Measurements from ENCODE around the gene LRRC4B.

LRRC4B gene

DNA sequence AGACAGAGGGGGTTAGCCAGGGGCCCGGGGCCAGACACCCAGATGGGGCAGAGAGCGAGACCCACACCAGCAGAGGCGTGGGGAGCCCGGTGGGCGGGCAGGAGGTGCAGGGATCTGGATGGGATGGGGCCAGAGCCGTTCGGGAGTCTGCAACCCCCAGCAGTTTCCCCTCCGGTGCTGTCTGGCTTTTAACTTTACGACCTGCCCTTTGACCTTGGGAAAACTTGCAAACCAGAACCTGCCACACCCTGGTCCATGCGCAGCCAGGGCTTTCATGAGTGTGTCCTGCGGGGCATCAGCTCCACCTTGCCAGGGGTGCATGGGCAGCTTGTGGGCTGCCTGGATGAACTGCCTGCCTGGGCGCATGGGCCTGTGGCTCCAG, 67.1 kb downstream of the LRRC4B start:
- no peak for DNase-seq

DNA sequence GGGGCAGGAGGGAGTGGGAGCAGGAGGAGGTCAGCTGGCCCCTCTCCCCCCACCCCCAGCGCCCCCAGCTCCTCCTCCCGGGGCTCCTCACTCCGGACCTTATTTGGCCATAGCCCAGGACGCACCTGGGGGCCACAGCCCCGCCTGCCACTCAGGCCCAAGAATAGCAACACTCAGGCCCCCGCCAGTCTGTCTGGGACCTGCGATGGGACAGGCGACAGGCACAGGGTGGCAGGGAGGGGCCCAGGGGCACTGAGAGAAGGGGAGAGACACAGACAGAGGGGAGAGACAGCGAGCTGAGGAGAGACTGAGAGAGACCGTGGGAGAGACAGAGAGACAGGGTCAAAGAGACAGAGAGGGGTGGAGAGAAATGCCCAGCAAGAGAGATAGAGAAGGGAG, 67.5 kb downstream of the LRRC4B start:
- no peak for DNase-seq

DNA sequence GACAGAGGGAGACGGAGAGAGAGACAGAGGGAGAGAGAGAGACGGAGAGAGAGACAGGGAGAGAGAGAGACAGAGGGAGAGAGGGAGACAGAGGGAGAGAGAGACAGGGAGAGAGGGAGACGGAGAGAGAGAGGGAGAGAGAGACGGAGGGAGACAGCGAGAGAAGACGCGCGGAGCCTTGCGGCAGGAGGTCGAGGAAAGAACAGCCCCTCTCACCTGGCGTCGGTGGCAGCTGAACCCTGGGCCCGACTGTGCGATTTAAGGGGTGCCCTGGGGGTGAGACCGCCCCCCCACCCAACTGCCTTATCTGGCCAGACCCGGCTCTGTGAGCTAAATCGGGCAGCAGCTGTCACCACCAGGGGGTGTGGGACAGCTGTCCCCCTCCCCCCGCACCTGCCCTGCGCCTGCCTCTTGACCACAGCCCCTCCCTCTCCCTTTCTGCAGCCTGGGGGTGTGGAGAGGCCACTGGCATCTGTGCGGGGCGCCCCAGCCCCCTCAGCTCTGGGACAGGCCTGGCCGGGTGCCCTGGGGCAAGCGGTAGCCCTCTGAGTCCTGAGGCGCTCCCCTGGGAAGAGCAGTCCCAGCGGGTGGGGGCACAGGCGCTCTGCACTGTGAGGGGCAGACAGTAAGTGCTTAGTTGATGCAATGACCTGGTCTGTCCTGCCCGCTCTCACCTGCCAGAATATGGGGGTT, 68.0 kb downstream of the LRRC4B start:
- no peak for DNase-seq

DNA sequence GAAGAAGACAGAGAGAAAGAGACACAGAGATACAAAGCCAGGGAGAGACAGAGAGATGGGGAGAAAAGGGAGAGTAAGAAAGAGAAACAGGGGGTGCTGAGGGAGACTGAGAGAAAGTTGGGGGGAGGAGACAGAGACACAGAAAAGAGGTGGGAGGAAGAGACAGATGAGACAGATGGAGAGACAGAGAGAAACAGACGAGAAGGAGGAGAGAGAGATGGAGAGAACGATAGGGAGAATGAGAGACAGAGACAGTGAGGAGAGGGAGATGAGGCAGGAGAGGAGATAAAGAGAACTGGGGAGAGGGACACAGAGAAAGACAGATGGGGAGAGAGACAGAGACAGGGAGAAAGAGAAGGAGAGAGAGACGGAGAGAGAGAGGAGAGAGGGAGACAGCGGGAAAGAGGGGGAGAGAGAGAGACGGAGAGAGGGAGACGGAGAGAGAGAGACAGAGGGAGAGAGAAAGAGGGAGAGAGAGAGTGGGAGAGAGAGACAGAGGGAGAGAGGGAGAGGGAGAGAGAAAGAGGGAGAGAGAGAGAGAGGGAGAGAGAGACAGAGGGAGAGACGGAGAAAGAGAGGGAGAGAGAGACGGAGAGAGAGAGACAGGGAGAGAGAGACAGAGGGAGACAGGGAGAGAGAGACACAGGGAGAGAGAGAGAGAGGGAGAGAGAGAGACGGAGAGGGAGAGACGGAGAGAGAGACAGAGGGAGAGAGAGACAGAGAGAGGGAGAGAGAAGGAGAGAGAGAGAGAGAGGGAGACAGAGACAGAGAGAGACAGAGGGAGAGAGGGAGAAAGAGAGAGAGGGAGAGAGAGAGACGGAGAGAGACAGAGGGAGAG, 69.8 kb downstream of the LRRC4B start:
- no peak for DNase-seq

DNA sequence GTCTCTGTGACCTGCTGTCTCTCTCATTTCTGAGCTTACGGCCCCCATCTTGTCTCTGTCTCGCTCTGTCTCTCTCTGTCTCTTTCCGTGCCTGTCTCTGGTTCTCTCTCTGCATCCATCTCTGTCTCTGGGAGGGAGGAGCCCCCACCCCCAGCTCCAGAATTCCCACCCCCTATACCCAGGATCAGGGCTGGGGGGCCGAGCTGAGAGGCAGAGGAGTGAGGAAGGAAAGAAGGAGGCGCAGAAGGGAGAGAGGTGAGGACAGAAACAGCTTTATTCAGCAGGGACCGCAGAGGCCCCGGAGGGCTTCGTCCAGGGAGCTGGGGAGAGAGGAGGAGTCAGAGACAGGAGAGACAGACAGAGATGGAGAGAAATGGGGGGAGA, 71.2 kb downstream of the LRRC4B start:
- no peak for DNase-seq

DNA sequence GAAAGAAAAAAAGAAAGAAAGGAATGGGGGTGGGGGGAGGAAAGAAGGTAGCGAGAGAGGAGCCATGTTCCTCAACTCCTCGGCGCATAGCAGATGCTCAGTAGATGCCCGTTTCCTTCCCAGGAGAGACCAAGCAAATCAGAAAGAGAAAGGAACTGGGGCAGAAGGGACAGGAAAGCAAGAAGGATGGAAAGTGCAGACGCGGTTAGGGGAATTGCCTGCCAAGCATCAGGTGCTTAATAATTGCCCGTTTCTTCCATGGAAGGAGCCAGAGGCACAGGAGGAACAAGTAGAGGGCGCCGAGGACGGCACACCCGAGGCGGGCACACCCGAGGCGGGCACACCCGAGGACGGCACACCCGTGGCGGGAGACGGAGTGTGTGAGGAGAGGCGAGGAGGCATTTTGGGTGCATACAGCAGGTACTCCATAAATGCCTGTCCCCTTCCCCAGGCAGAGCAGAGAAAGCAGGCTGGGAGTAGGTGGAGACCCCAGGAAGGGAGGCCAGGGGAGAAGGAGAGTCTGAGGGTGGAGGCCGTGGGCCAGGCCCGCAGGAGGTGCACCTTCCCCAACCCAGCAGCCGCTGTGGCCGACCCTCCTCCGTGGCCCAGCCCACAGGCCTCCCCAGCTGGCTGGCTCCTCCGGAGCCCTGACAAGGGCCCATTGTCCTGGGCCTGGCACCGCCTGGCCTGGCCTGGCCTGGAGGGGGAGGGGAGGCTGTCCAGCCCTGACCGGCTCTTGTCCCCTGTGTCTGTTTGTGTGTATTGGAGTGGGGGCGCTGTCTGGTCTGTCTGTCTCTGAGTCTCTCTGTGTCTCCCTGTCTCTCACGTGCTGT, 71.8 kb downstream of the LRRC4B start:
- DNase-seq = no peak

DNA sequence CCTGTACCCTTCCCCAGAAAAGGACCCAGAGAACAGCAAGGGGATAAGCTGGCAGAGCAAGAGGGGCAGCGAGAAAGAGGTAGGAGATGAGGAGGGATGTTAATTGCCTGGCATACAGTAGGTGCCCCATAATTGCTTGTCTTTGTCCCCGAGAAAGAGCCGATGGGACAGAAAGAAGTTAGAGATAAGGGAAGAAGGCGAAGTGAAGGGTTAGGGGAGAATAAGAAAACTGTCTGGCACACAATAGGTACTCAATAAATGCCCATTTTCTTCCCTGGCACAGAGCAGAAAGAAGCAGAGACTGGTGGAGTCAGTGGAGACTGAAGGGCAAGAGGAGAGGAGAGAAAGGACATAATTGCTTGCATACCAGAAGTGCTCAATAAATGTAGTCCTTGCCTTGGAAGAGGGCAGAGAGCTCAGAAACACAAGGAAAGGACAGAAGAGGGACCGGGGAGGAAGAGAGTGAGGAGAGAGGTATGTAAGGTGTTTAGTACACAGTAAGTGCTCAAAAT, 73.2 kb downstream of the LRRC4B start:
- no peak for DNase-seq

DNA sequence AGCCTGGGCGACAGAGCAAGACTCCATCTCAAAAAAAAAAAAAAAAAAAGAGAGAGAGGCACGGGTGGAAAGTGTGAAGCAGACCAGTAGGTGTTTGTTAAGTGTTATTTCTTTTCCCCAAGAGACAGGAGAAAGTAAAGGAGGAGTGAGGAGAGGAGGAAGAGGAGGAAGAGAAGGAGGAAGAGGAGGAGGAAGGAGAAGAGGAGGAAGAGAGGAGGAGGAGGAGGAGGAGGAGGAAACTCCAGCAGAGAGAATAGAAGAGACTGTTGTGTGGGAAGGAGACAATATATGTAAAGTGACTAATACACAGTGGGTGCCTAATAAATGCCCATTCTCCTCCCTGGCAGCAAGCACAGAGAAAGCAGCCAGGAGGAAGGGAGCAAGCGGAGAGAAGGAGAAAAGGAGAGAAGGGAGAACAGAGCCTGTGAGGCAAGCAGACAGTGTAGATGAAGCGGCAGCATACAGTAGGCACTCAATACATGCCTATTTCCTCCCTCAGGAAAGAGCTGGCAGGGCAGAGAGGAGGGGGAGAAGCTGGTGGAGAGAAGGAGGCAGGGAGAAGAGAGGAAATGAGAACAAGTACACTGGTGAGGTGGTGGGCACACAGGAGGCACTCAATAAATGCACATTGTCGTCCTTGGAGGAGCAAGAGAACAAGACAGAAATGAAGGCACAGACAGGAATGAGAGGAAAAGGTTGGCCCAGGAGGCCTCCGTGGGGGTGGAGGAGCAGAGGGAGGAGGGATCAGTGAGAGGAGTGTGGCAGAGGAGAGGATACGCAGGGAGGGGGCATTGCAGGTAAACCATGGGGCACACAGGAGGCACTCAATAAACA, 73.8 kb downstream of the LRRC4B start:
- DNase-seq = no peak

DNA sequence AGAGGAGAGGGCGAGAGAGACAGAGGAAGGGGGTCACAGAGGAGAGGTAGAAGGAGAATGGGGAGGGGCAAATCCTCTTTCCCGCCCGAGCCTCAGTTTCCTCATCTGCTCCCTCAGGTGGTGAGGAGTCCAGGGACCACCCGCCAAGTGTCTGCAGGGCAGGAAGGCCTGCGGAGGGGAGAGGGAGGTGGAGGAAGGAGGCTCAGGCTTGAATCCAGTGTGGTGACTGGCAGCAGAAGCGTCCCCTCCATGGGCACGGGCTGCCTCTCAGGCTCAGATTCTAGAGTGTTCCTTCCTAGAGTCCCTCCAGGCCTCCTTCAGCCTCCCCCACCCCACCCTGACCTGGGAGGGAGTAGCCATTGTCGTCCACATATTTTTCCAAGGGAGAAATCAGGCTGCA, 75.1 kb downstream of the LRRC4B start:
- DNase-seq = no peak

DNA sequence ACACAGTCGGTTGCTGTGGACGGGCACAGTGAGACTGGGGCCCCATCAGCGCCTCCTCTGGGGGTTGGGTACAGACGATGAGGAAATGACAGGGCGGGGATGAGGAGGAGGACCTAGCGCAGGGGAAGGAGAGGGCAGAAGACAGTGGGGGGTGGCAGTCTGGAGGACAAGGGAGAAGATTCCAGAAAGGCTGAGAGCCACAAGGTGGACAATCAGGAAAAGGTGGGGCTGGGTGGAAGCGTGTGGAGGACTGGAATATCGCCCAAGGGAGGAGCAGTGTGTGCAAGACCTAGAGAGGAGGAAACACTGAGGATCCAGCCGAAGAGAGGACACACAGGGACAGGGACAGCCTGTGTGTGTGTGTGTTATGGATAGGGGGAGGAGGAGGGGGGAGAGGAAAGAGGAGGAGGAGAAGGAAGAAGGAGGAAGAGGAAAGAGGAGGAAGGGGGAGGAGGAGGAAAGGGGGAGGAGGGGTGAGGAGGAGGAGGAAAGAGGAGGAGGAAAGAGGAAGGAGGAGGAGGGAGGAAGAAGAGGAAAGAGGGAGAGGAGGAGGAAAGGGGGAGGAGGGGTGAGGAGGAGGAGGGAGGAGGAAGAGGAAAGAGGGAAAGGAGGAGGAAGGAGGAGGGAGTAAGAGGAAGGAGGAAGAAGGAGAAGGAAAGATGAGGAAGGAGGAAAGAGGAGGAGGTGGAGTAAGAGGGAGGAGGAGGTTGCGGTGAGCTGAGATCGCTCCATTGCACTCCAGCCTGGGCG, 75.8 kb downstream of the LRRC4B start:
- peak in 1 of 2 donors; percentile 24 for DNase-seq

DNA sequence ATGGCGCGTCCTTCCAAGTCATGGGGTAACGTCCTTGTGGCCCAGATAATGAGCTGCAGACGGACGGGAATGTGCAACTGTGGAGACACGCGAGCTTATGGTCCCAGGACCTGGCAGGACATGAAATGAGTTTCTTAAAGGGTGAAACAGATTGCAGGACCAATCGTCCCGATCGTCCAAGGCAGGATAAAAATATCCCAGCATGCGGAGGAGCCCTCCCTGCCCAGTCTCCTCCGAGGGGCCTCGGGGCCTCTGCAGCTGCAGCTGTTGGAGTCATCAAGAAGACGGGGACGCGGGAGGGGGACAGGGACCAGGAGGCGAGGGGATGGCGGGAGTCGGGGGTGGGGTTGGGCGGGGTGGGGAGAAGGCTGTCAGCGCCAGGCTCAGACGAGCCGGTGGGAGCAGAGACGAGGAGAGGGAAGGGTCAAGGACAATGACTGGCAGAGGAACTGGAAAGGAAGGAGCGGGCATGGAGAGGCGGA, 77.2 kb downstream of the LRRC4B start:
- no peak for DNase-seq

DNA sequence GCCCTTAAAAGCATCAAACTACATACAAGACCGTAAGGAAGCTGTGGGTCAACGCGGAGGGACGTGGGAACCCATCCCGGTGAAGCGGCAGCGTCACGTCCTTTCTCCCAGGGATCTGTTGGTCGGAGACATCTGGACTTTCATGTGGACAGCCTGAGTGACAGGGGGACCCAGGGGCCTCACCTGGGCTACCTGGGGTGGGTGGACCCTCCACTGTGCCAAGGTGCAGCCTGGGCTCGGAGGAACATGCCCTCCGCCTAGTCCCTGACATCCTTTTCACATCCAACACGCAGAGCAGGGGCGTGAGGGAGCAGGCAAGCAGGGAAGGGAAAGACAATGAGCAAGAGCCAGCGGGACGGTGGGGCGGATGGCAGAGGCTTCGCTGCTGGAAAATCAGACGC, 77.8 kb downstream of the LRRC4B start:
- no peak for DNase-seq

DNA sequence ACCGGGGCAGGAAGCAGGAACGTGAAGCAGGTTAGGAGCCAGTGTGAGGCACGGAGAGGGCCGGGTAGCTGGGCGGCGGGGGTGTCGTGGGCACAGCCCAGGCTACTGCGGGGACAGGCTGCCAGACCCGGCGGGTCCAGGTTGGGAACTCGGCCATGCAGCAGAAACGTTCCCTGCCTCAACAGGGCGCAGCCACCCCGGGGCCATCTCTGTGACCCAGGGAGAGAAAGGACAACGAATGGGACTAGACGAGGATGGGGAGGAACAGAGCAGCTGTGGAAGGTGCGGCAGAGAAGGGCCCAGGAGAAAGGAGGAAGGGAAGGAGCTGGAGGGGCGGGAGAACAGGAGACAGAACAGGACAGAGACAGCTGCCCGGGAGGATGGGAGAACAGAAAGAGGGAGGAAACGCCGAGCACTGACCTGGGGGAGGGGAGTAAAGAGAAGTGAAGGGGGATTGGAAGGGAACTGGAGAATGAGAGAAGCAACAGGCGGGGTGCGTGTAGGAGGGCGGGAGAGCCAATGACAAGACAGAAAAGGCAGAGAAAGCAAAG, 78.7 kb downstream of the LRRC4B start:
- DNase-seq = no peak

DNA sequence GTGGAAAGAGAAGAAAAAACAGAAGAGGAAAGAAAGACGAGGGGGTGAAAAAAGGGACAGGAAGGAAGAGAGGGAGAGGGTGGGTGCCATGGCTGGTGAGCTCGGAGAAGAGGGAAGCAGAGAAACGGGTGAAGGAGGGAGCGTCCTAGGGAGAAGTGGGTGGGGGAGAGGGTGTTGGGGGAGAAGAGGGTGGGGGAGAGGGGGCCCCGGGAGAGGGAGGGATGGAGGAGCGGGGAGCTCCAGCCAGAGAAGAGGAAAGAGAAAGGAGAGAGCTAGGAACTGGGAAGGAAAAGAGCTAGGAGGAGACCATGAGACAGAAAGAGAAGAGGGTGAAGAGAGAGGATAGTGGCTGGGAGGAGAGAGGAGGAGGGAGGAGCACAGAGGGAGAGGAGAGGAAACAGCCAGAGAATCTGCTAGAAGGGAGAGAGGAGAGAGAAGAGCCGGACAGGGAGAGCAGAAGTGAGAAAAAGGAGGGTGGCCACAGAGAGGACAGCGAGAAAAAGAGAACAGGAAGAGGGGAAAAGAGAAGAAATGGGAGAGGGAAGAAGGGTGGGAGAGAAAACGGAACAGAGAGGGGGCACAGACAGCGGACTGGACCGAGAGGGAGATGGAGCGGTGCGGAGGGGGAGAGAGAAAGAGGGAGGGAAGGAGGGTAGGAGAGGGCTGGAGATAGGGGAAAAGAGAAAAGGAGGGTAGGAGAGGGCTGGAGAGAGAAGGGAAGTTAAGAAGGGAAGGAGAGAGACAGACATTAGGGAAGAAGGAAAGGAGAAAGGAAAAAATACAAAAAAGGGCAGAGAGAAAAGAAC, 79.6 kb downstream of the LRRC4B start:
- DNase-seq = no peak

DNA sequence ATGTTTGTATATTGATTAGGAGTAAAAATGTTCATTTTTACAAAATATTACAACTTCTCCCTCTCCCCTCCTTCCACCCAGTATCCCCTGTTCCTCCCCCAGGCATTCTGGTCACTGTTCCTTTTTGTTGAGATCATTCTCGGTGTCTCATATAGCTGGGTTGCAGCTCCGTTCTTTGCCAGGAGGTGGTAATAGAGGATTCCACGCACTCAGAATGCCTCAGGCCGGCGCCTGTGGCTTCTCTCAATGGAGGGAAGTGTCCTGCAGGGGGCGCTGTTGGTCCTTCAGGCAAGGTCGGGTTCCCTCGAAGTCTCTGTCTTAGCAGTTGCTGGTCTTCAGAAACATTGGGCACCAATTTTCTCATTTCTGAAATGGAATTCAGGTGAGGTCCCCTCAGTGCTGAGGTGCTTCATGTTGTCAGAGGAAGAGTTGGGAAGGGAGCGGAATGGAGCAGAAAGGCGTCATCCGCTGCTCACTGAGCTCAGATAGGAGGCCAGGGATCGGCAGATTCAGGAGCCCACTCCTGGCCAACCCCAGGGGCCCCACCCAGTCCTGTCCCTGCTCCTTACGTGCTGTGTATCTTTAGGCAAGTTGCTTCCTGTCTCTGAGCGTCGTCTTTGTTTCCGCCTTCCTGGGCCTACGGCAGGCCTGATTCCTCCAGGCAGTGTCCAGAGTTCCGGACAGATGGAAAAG, 81.3 kb downstream of the LRRC4B start:
- peak; percentile 68 to 74 for DNase-seq

DNA sequence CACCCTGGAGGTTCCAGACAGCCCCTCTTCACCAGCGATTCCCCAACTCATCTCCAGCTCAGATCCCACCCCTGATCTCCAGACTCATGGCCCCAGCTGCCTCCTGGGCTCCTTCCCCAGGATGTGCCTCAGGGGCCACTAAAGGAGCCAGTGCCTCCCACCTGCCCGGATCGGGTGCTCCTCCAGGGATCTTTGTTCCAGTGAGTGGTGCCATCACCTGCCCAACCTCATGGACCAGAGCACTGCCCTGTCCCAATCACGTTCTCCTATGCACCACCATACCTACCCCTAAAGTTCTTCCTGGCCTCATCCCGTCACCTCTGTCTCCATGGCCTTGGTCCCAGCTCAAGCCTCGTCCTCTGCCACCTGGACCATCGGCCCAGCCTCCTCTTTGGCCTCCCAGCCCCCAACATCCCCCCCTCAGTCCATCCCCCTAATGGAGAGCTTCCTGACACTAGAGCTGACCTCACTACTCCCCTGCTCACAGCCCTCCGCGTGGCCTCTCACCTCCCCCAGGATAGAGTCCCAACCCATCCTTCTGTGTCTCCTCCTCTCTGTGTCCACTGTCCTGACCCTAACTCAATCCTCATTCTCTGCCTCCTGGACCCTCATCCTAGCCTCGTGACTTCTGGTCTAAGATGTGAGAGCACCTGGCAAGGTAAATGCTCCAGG, 82.8 kb downstream of the LRRC4B start:
- no peak for DNase-seq

DNA sequence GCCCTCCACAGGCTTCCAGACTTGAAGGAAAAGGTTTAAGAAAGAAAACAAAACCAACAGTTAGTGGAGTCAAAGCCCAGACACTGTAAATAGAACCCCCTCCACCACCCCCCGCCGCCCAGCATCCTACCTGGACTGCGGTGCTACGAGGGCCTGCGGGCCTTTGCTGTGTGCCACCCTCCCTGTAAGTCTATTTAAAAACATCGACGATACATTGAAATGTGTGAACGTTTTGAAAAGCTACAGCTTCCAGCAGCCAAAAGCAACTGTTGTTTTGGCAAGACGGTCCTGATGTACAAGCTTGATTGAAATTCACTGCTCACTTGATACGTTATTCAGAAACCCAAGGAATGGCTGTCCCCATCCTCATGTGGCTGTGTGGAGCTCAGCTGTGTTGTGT, 85.3 kb downstream of the LRRC4B start:
- no peak for DNase-seq

DNA sequence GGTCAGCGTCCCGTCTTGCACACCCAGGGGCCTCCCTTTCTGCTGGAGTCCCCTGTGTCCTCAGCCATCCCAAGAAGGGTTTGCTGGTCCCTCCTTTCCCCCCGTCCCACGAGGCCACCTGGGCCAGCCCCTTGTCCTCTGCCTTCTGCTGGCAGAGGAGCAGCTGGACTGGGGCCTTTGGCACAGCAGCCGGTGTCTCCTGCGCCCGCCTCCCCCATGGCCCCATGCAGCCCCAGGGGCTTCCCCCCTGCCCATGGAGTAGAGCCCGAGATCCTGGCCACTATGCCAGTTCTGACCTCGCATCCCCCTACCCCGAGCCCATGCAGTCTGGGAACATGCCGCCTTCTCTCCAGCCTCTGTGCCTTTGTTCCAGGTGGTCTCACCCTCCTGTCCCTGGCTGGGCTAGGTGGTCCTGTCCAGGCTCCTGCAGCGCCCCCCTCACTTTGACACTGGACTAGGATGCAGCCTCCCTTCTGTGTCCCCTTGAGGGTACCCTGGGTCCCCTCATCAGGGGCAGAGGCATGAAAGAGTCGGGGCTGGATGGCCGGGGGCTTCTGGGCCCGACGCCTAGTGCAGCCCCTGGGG, 85.9 kb downstream of the LRRC4B start:
- DNase-seq = no peak
